SU-DHL-6 (cell line): ENCODE measurements around the gene STYXL2.

Experiments
- CTCF ChIP-seq: fragments of 200-600 bp; sonication (generic); IDR thresholded peaks from one replicate; pipeline ENCODE4 v1.5.1; 2017; ENCODE audit warnings: antibody characterized with exemption, mild to moderate bottlenecking, low read length, moderate library complexity; ENCODE audit not compliant: insufficient read depth, poor library complexity, severe bottlenecking
- EZH2phosphoT487 ChIP-seq: fragments of 200-600 bp; sonication (generic), shearing (Covaris generic); conservative IDR thresholded peaks from 2 replicates; pipeline ENCODE4 v1.6.1; 2018; ENCODE audit warnings: mild to moderate bottlenecking, antibody characterized with exemption, low read length, moderate library complexity, mixed read lengths

GRCh38 chr1:167136191-167136614 is 42.3 kb downstream of the STYXL2 start:
- TF ChIP-seq CTCF = no peak
- no peak for TF ChIP-seq EZH2phosphoT487
